Neutrophil (primary cell): Measurements from ENCODE around the gene DIP2C.
"Not testable (repeated sequence)": the region's sequence is repeated elsewhere in the genome, so short reads cannot be mapped to it uniquely, and the experiment has no call there.

Source experiments
- H3K27ac ChIP-seq: fragments of 200-600 bp; sonication (generic); 2 replicates; pipeline ENCODE4 v1.5.1; 2016; ENCODE audit warnings: mild to moderate bottlenecking, moderate library complexity
- H3K27me3 ChIP-seq: fragments of 200-600 bp; sonication (generic); 2 replicates; pipeline ENCODE4 v1.6.0; 2016; ENCODE audit warnings: mild to moderate bottlenecking
- H3K36me3 ChIP-seq: fragments of 200-600 bp; sonication (generic); 2 replicates; pipeline ENCODE4 v1.5.1; 2017
- H3K4me1 ChIP-seq, 2 experiments: fragments of 200-600 bp in 1 of 2; sonication (generic) in 1 of 2; 1 replicate in 1 of 2; 2 replicates in 1 of 2; pipeline versions ENCODE4 v1.5.1 to v1.6.1; 2013 to 2016; ENCODE audit warnings: low read depth in 1 of 2, low read length in 1 of 2, mild to moderate bottlenecking in 1 of 2, moderate library complexity in 1 of 2; ENCODE audit not compliant: control insufficient read depth in 1 of 2, insufficient read depth in 1 of 2
- H3K4me3 ChIP-seq, 2 experiments: fragments of 200-600 bp in 1 of 2; sonication (generic) in 1 of 2; 1 replicate in 1 of 2; 2 replicates in 1 of 2; pipeline ENCODE4 v1.5.1; 2013 to 2016; ENCODE audit warnings: low read depth in 1 of 2, low read length in 1 of 2, mild to moderate bottlenecking in 1 of 2, moderate library complexity in 1 of 2
- H3K9me3 ChIP-seq: fragments of 200-600 bp; sonication (generic); 2 replicates; pipeline ENCODE4 v1.5.1; 2016
- CTCF ChIP-seq: fragments of 200-600 bp; sonication (generic); IDR thresholded peaks from 2 replicates; pipeline ENCODE4 v1.5.1; 2016; ENCODE audit warnings: antibody characterized with exemption

The DIP2C gene

GRCh38 chr10:651692-652091 lies 37.8 kb downstream of the DIP2C start:
- H3K9me3 ChIP-seq, result no peaks in the 10 kb centered on the region
- no peak overlapping the region for H3K27ac ChIP-seq
- no peak for TF ChIP-seq CTCF
- no peaks in the 10 kb centered on the region for H3K36me3 ChIP-seq
- H3K4me1 ChIP-seq, result no peaks in the 10 kb centered on the region
- peaks cover 8% of the 10 kb centered on the region for H3K27me3 ChIP-seq
- H3K4me3 ChIP-seq, result no peak overlapping the region

- no peak overlapping the region for H3K4me3 ChIP-seq
- H3K4me1 ChIP-seq, result no peaks in the 10 kb centered on the region
- no peak for TF ChIP-seq CTCF
- no peaks in the 10 kb centered on the region for H3K36me3 ChIP-seq
- peaks cover 8% of the 10 kb centered on the region for H3K27me3 ChIP-seq
- H3K27ac ChIP-seq, result no peak overlapping the region
- no peaks in the 10 kb centered on the region for H3K9me3 ChIP-seq
Observed at GRCh38 chr10:650886-651615, 38.4 kb downstream of the DIP2C start.

- no peak overlapping the region for H3K27ac ChIP-seq
- no peak overlapping the region for H3K4me3 ChIP-seq
- no peaks in the 10 kb centered on the region for H3K4me1 ChIP-seq
- H3K36me3 ChIP-seq, result no peaks in the 10 kb centered on the region
- no peak for TF ChIP-seq CTCF
- peaks cover 8% of the 10 kb centered on the region for H3K27me3 ChIP-seq
- no peaks in the 10 kb centered on the region for H3K9me3 ChIP-seq
Observed at GRCh38 chr10:650441-650851, 39.0 kb downstream of the DIP2C start.

- Histone ChIP-seq H3K36me3 (no peaks in the 10 kb centered on the region), H3K27me3 (peaks cover 8% of the 10 kb centered on the region), H3K9me3 (no peaks in the 10 kb centered on the region), H3K27ac (no peak overlapping the region), H3K4me3 (no peak overlapping the region), H3K4me1 (no peaks in the 10 kb centered on the region)
- TF ChIP-seq CTCF, result no peak
Observed at GRCh38 chr10:649798-650440, 39.5 kb downstream of the DIP2C start.

- Histone ChIP-seq H3K9me3 (no peaks in the 10 kb centered on the region), H3K27ac (no peak overlapping the region), H3K4me3 (no peak overlapping the region), H3K27me3 (peaks cover 6% of the 10 kb centered on the region), H3K4me1 (no peaks in the 10 kb centered on the region), H3K36me3 (no peaks in the 10 kb centered on the region)
- no peak for TF ChIP-seq CTCF
Observed at GRCh38 chr10:649445-649797, 40.0 kb downstream of the DIP2C start.

- not testable (repeated sequence) for H3K4me3 ChIP-seq, H3K4me1 ChIP-seq, H3K36me3 ChIP-seq, H3K9me3 ChIP-seq, H3K27ac ChIP-seq, H3K27me3 ChIP-seq
Observed at GRCh38 chr10:647019-647418, 42.4 kb downstream of the DIP2C start.
